HG03025 (cell line): ENCODE results near the gene EML5.

Source experiments
- ATAC-seq: cut with Tn5 transposase; IDR thresholded peaks from one replicate; pipeline ENCODE4 v1.9.1; 2021; ENCODE audit warnings: mild to moderate bottlenecking, moderate library complexity; ENCODE audit not compliant: unreplicated experiment, low FRiP score

The EML5 gene

DNA sequence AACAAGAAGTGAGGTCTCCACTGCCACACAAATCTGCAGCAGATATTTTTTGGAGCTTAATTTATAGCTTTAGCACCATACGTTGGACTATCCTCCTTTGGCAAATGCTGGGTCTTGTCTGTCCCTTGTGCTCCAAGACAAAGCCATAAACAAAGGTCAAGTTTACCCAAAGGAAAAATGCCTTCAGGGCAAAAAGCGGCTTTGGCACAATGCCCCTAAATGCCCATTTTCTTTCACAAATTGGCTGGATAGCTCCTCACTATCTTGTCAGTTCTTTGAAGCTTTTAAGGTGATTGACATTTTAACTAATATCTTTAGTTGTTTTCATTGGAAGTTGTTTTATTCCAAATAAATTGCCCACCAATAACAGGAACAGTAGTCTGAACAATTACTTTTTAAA lies 59.6 kb downstream of the EML5 start:
- no peak for ATAC-seq

DNA sequence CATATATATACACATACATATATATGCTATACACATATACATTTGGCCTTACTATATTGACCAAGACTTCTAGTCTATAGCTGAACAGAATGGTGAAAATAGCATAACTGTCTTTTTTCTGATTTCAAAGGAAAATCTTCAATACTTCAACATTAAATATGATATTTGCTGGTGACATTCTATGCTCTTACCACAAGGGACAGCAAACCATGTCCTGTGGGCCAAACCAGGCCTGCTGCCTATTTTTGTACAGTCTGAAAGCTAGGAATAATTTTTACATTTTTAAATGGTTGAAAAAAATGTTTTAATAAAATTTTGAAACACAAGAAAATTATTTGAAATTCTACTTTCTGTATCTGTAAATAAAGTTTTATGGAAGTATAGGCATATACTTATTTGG lies 63.6 kb downstream of the EML5 start:
- ATAC-seq = no peak

DNA sequence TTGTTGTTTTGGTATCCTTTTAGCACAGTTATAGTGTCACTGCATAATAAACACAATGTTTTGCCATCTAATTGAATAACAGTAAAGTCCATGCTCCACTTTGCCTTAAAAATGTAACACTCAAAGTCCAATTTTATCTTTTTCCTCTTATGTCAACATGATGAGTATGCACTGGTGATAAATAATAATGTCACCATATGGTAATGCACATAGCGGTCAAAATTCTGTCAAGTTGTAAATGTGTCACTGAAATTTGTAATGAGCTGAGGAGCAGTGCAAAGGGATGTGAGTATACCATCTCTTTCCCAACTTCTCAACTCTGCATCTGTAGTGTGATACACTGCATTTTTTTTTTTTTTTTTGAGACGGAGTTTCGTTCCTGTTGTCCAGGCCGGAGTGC lies 65.7 kb downstream of the EML5 start:
- no peak for ATAC-seq

DNA sequence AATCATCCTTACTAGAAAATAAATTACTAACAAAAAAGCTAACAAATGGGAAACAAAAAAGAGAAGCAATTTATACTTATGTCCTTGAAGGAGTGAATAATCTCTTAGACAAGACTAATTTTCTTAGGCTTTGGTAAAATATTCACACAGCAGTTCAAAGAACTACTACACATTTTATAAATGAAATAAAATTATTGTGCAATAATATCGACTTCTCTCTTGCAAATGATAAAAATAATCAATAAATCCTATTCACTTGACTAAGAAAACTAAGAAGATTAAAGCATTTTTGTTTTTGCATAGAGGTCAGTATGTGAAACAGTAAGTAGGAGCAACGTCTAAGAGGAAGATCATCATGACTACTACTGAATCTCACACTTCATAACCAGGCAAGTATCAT lies 82.0 kb downstream of the EML5 start:
- no peak for ATAC-seq

DNA sequence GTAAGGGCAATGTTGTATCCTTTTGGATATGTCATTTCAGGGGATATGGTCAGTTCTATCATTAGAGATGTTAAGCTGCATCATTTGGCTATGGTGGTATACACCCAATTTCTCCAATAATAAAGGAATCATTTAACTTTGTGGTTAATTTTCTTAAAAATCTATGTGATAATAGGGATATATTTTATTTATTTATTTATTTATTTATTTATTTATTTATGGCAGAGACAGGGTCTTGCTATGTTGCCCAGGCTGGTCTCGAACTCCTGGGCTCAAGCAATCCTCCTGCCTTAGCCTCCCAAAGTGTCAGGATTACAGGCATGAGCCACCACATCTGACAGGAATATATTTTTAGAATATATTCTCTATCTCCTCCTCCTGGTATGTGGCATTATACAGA lies 85.7 kb downstream of the EML5 start:
- no peak for ATAC-seq

DNA sequence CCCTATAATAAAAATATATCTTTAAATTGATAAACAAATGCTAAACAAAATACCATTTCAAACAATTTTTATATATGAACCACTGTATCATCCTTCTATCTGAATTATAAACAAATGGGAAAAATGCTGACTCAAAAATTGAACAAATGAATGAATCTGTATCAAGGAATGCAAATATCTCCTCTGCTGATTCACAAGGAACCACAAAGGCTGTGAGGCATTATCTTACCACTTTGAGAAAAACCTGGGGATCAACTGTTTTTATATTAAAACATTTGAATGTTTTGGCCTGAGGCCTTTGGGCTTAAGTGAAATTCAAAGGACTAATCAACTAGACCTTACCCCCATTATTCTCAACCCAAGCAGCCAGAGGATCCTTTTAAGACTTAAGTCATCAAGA lies 86.3 kb downstream of the EML5 start:
- no peak for ATAC-seq

DNA sequence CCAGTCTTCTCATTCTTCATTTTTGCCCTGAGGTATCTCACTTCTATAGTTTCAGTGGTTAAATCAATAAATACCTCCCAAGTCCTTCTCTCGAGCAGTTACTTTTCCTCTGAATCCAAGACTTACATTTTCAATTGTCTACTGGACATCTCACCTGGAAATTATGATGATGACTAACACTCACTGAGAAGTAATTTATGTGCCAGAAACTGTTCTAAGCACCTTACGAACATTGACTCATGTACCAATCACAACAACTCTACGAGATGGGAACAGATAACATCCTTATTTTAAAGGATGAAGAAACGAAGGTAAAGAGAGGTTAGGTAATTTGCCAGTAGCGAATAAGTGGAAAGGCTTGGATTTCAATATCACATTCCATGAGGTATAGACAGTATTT lies 94.1 kb downstream of the EML5 start:
- ATAC-seq = no peak

DNA sequence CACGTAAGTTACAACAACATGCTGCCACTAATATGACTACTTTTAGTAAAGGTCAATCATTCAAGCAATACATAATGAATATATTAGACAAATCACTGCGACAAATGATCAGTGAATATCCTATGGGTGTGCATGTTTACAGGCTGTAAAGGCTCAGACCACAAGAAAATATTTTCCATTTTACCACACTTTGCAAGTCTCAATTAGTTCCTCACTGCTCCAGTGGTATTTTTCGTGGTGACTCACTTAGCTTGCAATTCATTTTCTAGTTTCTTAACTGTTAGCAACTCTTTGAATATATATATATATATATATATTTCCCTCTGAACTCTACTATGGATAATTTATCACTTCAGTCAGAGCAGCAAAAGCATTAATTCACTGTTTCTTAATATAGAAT lies 96.9 kb downstream of the EML5 start:
- no peak for ATAC-seq

DNA sequence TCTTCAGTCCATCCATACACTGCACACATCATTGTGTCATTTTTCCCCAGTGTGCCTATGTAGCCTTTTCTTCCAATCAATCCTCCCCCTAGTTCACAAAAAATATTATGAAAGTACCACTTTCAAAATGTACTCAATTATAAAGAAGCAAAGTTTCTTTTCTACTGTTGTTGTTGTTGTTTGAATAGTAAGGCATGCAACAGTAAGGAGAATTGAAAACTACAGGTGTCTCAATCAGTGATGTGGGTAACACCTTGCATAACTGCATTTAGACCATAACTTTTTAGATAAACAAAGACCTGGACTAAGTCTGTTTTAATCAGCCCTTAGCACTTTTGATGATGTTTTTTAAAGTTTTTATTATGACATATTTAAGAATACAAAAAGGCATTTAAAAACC lies 104.4 kb downstream of the EML5 start:
- ATAC-seq = no peak

DNA sequence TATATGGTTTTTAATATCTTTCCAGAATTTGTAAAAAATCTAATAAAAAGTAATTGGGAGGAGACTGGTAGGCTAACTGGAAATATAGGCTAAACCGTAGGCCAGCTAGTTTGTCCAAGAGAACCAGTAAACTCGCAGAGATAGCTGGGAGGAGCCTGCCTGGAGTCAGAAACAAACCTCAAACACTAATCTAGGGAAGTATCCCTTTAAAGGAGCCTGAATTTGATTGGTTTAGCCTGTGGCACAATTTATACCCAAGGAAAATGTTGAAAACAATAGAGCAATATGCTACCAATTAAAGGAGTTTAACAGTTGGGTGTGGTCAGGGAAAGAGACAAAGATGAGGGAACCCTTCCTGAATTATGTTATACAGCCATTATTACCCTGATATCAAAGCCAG lies 109.6 kb downstream of the EML5 start:
- ATAC-seq = no peak

DNA sequence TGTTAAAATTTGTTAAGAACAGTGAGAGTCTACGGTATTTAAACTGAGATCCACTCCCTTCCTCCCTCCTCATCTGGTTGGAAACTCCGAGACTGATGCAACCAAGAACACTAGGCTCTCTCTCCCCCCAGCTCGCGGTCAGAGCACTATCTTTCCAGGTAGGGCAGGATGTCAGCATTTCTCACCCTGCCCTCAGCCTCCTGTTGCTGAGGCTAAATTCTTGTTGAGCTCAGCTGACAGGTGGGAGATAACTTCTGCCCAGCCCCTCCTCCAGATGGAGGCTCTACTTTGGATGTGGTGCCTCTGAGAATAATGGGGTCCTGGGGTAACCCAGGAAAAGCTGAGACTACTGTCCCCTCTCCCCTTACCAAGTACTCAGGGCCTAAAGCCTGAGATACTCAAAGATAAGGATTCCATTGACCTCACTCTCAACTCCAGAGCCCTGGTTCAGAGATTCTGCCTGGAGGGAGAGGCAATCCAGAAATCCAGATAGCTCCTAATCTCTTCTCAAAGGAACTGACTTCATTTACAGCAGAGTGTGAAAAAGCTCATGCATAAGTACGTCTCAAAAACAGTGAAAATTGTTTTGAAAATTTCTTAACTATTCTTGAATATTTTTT lies 110.1 kb downstream of the EML5 start:
- no peak for ATAC-seq

DNA sequence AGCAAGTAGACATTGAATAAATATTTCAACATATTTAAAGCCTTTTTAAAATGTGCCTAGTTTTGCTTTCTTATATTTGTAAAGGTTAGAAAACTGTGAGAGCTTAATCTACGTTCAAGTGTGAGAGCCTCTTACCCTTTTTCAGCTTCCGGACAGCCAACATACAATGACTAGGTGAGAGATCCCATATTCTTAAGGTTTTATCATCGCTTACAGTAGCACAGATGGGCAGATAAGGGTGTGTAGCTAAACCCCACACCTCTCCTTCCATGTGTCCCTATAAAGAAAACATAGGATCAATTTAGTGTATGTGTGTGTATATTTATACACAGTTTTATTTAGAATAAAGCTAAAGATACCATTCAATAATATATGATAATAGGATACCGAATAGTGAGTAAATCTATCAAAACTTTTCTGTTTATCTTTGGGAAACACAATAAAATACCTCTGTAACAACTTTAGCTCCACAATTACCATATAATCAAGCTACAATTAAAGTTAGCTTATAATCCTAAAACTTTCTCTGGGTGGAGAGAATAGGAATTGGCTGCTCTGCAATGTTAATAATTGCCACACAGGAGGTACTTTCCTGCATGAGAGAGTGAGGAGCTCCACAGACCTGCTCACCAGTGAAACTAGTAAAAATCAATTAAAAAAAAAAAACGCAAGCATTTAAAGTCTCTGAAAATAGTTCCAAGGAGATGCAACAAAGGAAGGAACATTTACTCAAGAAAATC lies 110.8 kb downstream of the EML5 start:
- no peak for ATAC-seq

DNA sequence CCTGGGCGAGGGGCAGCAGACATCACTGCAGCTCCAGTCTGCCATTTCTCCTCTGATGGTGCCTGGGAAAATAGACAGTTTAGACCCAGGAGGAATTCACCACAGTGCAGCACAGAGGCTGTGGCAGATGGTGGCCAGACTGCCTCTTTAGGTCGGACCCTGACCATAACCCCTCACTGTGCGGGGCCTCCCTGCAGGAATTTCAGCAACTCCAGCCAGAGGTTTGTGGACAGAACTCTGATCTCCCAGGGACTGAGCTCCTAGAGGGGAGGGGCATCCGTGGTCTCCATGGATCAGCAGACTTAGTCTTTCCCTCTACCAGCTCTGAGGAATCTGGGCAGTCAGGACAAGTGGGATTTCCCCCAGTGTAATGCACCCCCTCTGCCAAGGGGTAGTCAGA lies 123.4 kb downstream of the EML5 start:
- ATAC-seq = no peak

DNA sequence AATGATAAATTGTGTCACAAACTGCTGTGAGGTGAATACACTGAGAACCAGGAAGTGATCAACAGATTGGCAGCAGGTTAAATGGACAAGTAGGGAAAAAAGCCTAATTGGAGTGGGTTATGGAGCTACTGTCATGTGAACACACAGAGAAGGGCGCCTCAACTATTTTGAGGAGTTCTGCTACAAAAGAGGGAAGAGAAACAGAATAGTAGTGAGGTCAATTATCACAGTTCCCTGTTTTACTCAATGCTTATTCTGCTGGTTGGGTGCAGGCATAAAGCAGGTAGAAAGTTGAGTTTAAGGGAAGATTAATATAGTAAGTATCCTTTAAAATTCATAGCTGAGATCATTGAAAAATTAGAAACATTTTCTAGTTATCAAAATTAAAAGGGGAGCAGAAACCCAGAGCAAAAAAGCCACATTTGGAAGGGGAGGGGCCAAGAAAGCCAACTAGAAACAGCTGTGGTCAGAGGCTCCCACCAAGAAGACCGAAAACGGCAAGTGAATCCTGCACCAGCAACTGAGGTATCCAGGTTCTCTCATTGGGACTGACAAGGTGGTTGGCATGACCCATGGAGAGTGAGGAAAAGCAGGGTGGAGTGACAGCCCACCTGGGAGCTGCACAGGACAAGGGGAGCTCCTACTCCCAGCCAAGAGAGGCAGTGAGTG lies 124.2 kb downstream of the EML5 start:
- ATAC-seq = peak; percentile 84

DNA sequence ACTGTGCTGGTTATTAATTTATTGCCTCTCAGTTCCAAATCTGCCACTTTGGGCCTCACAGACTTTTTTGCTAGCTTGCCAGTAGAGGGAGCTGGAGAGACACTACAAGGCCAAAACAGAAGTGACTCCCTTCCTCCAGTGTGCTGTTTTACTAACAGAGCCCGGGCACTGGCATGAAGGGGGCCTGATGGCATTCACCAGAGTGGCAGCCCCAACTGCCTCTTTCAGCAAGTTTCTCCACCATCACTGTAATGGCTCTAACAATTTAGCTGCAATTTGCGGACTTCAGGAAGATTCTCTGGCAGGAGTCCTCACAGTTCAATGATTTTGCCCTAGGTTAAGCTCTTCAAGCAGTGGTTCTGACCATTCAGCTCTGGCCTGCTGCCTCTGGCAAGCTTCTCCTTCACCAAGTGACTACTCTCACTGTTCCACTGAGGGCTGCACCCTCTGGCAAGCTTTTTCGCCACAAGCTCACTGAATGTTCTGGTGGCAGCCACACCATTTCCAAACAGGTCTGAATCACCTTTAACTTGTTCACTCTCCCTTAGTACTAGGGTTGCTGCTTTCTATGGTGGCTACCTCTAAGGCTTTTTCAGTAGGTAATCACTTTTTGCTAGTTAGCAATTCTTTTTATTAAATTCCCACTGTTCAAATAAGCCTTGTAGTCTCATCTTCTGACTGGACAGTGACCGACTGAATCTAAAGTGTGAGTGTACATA lies 125.0 kb downstream of the EML5 start:
- peak; percentile 71 for ATAC-seq

DNA sequence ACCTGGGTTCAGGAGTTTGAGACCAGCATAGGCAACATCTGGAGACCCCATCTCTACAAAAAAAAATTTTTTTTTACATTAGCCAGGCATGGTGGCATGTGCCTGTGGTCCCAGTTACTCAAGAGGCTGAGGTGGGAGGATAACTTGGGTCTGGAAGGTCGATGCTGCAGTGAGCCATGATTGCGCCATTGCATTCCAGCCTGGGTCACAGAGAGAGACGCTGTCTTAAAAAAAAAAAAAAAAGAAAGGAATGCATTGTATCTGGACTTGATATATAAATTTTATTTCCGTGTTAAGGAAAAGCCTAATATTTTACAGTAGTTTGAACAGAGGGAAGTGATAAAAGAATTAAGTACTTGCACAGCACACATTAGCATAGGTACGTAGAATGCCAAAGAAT lies 132.7 kb downstream of the EML5 start:
- no peak for ATAC-seq

DNA sequence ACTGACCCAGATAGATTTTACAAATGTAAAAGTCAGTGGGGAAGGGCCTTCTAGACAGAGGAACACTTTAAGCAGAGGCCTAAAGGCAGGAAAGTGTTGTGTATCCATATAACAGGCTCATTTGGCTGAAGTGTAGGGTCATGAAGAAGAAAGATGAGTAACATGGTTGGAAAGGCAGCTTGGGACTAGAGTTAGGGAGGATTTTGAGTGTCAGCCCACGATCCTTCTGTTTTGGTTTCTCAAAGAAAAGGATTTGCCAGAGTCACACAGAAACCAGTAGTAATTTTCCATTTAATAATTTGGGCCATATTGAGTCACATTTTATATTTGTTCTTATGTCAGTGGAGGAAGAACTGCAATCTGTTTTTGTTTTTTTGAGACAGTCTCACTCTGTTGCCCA lies 153.5 kb downstream of the EML5 start:
- ATAC-seq = no peak

DNA sequence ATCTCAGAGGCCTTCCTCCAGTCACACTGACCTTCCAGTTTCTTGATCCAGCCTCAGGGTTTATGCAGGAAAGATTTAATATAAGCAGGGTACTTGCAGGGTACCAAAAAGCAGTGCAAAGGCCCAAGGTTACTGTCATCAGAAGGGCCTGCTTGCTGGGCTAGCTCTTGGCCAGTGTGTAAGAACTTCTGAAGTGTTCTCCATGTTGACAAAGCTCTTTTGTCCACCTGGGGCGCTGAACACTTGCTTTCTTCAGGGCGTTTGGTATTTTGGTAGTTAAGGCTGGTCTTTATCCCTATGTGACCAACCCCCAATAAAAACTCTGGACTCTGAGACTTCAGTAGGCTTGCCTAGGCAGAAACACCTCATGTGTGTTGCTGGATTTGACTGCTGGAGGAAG lies 160.2 kb downstream of the EML5 start:
- no peak for ATAC-seq

DNA sequence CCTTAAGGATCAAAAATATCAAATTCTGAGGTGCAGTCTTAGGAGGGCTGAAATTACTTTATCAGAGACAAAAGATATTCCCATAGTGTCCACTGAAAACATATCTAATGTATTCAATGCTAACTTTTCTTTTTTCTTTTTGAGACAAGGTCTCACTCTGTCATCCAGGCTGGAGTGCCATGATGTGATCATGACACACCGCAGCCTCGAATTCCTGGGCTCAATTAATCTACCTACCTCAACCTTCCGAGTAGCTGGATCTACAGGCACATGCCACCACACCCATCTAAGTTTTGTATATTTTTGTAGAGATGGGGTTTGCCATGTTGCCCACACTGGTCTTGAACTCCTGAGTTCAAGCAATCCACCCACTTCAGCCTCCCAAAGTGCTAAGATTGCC lies 161.7 kb downstream of the EML5 start:
- ATAC-seq = no peak

DNA sequence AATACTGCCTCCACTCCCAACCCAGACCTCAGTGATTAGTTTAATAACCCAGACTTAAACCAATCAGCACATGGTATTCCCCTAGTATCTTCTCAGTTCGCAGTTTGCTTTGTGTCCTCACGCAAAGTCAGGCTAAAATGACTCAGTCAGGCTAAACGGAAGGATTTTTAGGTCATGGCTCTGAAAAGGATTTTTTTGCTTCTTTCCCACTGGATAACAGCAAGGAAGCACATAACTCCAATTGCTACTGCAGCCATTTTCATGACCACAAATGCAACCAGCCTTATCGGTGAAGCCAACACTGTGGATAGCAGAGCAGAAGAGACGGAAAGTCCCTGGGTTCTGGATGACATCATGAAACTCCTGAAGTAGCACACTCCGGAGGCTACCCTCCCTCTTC lies 162.2 kb downstream of the EML5 start:
- no peak for ATAC-seq

DNA sequence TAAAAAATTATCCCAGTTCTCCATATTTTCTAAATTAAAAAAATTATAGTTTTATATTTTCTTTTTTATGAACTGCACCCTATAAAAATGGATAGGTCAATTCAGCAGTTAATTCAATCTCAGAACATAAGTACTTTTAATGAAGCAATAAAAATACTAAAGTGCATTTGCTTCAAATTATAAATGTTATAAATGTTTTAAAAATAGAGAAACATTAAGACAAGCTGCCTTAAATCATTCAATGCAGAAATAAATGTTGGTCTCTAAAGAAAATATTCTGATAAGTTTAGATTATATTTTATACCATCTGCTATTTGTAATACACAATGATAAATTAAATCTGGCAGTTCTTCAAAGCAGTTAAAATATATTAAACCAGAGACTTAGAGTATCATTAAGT lies 164.3 kb downstream of the EML5 start:
- no peak for ATAC-seq
